HepG2 (cell line): ENCODE data around the gene SYT11. TPM values are rescaled to one million over a fixed set of nuclear protein-coding genes. Genes with fewer than 3 reads are reported as not detected.

Experiments used
- ATAC-seq: fragments of 200-7000 bp; cut with Tn5 transposase; 3 replicates; pipeline ENCODE4 v1.9.1; 2020; ENCODE audit warnings: mild to moderate bottlenecking, moderate library complexity
- BruUV-seq: library from RNA; stranded (reverse); fragments of 400-500 nt; replicated peaks from 2 replicates; lab custom pipeline; 2021; lab: Mats Ljungman, UMichigan
- CTCF ChIA-PET: fragments of 300-600 bp; formaldehyde crosslinking; extraction: SDS; loops from one replicate; lab custom pipeline; 2021; ENCODE audit warnings: low total read pairs, inconsistent platforms, low intra/inter-chr PET ratio; lab: Yijun Ruan, JAX
- POLR2A ChIA-PET: fragments of 350-600 bp; sonication (Branson Sonifier 250); formaldehyde crosslinking; loops from one replicate; lab custom pipeline; 2020; ENCODE audit warnings: antibody characterized with exemption, inconsistent platforms; lab: Yijun Ruan, JAX
- DNase-seq: peaks from one replicate; pipeline ENCODE4 v3.0.0-alpha.2; 2015; ENCODE audit warnings: low spot score
- FAIRE-seq: peaks from 3 replicates; lab custom pipeline; 2011; peaks lifted over from hg19 to GRCh38; lab: Jason Lieb, UNC
- H2AFZ ChIP-seq: one replicate; pipeline ENCODE4 v1.6.1; 2011; ENCODE audit warnings: low read length, inconsistent platforms
- H3K27ac ChIP-seq: fragments of 300-600 bp; 3 replicates; pipeline ENCODE4 v1.8.0; 2011; ENCODE audit warnings: mixed run types, mild to moderate bottlenecking, mixed read lengths, low read length, inconsistent platforms; ENCODE audit not compliant: insufficient read depth; ENCODE audit errors: extremely low read length
- H3K27me3 ChIP-seq, 2 experiments: fragments of 200-600 bp in 1 of 2; 2 replicates in 1 of 2; 3 replicates in 1 of 2; pipeline versions ENCODE4 v1.6.0 to v1.8.0; 2011; ENCODE audit warnings: low read length in 2 of 2, mild to moderate bottlenecking in 2 of 2, moderate library complexity in 2 of 2, inconsistent platforms in 1 of 2; ENCODE audit not compliant: insufficient read depth in 2 of 2, control insufficient read depth in 1 of 2
- H3K36me3 ChIP-seq, 2 experiments: fragments of 200-600 bp in 1 of 2; replicated peaks in 1 of 2; 2 replicates in 1 of 2; 3 replicates in 1 of 2; pipeline versions ENCODE4 v1.5.1 to v1.8.0; 2011; ENCODE audit warnings: low read length in 2 of 2, inconsistent platforms in 1 of 2; ENCODE audit not compliant: insufficient read depth in 2 of 2, control insufficient read depth in 1 of 2
- H3K4me1 ChIP-seq: 2 replicates; pipeline ENCODE4 v1.5.1; 2012; ENCODE audit warnings: low read length, inconsistent platforms; ENCODE audit not compliant: insufficient read depth
- H3K4me2 ChIP-seq: 2 replicates; pipeline ENCODE4 v1.6.0; 2011; ENCODE audit warnings: low read depth, low read length, inconsistent platforms
- H3K4me3 ChIP-seq, 3 experiments: fragments of 200-600 bp in 1 of 3; sonication (generic), shearing (Covaris generic) in 1 of 3; replicated peaks in 1 of 3; 2 replicates each; pipeline ENCODE4 v1.5.1; 2011 to 2016; ENCODE audit warnings: low read length in 3 of 3, inconsistent platforms in 2 of 3, low read depth in 2 of 3, mild to moderate bottlenecking in 2 of 3, control low read depth in 1 of 3, mixed read lengths in 1 of 3; ENCODE audit not compliant: insufficient read depth in 1 of 3
- H3K79me2 ChIP-seq: one replicate; pipeline ENCODE4 v1.6.1; 2011; ENCODE audit warnings: low read length, inconsistent platforms; ENCODE audit not compliant: insufficient read depth
- H3K9ac ChIP-seq: 2 replicates; pipeline ENCODE4 v1.6.0; 2011; ENCODE audit warnings: mild to moderate bottlenecking, low read depth, low read length, inconsistent platforms; ENCODE audit not compliant: insufficient read depth
- H3K9me3 ChIP-seq: 2 replicates; pipeline ENCODE4 v1.5.1; 2012; ENCODE audit warnings: mild to moderate bottlenecking, low read length
- H4K20me1 ChIP-seq: 2 replicates; pipeline ENCODE4 v1.6.0; 2011; ENCODE audit warnings: inconsistent platforms, mild to moderate bottlenecking, low read length, moderate library complexity; ENCODE audit not compliant: insufficient read depth
- CAMTA2 ChIP-seq: sonication (generic); formaldehyde crosslinking; IDR thresholded peaks from 2 replicates; pipeline ENCODE4 v1.4.0; 2020; ENCODE audit warnings: mild to moderate bottlenecking, missing genetic modification reagents, borderline replicate concordance
- CEBPZ ChIP-seq: IDR thresholded peaks from 2 replicates; pipeline ENCODE4 v1.6.1; 2012; ENCODE audit warnings: low read length, improper control_type of control experiment
- EED ChIP-seq: sonication (generic); formaldehyde crosslinking; IDR thresholded peaks from 2 replicates; pipeline ENCODE4 v1.5.0; 2020; ENCODE audit warnings: mild to moderate bottlenecking, missing genetic modification reagents
- GABPB1 ChIP-seq: IDR thresholded peaks from 2 replicates; pipeline ENCODE4 v1.6.1; 2016; ENCODE audit warnings: mild to moderate bottlenecking, missing genetic modification reagents, moderate library complexity, missing compliant biosample characterization
- GRHL1 ChIP-seq: sonication (generic); formaldehyde crosslinking; conservative IDR thresholded peaks from 2 replicates; pipeline ENCODE4 v1.8.0; 2022; ENCODE audit warnings: missing genetic modification reagents
- MAFK ChIP-seq, 2 experiments: IDR thresholded peaks in 1 of 2; conservative IDR thresholded peaks in 1 of 2; 2 replicates each; pipeline ENCODE4 v1.6.1; 2011; ENCODE audit warnings: improper control_type of control experiment in 2 of 2, low read length in 2 of 2
- MAZ ChIP-seq, 2 experiments: sonication (generic) in 1 of 2; formaldehyde crosslinking in 1 of 2; IDR thresholded peaks; 2 replicates each; pipeline versions ENCODE4 v1.5.0 to v1.6.1; 2012 to 2020; ENCODE audit warnings: low read depth in 2 of 2, mild to moderate bottlenecking in 2 of 2, borderline replicate concordance in 1 of 2, improper control_type of control experiment in 1 of 2, low read length in 1 of 2, missing genetic modification reagents in 1 of 2, moderate library complexity in 1 of 2
- REXO4 ChIP-seq: sonication (generic); formaldehyde crosslinking; IDR thresholded peaks from 2 replicates; pipeline ENCODE4 v1.8.0; 2022; ENCODE audit warnings: missing genetic modification reagents, mild to moderate bottlenecking, borderline replicate concordance
- TBX3 ChIP-seq: fragments of 450-650 bp; IDR thresholded peaks from 2 replicates; pipeline ENCODE4 v1.6.1; 2017; ENCODE audit warnings: antibody characterized with exemption, mild to moderate bottlenecking, inconsistent platforms, borderline replicate concordance
- U2AF1 ChIP-seq: fragments of 200-400 bp; formaldehyde crosslinking; optimal IDR thresholded peaks from 2 replicates; pipeline ENCODE3; 2017; ENCODE audit warnings: mild to moderate bottlenecking, low read depth, low read length
- ZBTB20 ChIP-seq: sonication (generic); formaldehyde crosslinking; IDR thresholded peaks from 2 replicates; pipeline ENCODE4 v1.8.1; 2023; ENCODE audit warnings: missing genetic modification reagents, low read depth, mild to moderate bottlenecking, borderline replicate concordance
- ZFP36L2 ChIP-seq: sonication (generic); formaldehyde crosslinking; IDR thresholded peaks from 2 replicates; pipeline ENCODE4 v1.4.0; 2020; ENCODE audit warnings: missing genetic modification reagents
- ZNF513 ChIP-seq: sonication (generic); formaldehyde crosslinking; conservative IDR thresholded peaks from 2 replicates; pipeline ENCODE4 v1.5.0; 2020; ENCODE audit warnings: missing genetic modification reagents
- ZNF616 ChIP-seq: sonication (generic); formaldehyde crosslinking; IDR thresholded peaks from 2 replicates; pipeline ENCODE4 v1.5.0; 2020; ENCODE audit warnings: low read depth, mild to moderate bottlenecking, missing genetic modification reagents
- ZNF749 ChIP-seq: sonication (generic); formaldehyde crosslinking; IDR thresholded peaks from 2 replicates; pipeline ENCODE4 v1.8.0; 2022; ENCODE audit warnings: mild to moderate bottlenecking, missing genetic modification reagents, moderate library complexity, borderline replicate concordance
- WGBS: methylation state at CpG from one replicate; pipeline ENCODE4 v1.1.6; 2017; ENCODE audit warnings: low lambda C conversion rate; 5-methylcytosine and 5-hydroxymethylcytosine counted together
- in situ Hi-C: cut with HindIII; loops from 2 replicates; pipeline ENCODE4 v1.10.0; 2017; ENCODE audit warnings: low pct_unique_long_range_greater_than_20kb; ENCODE audit not compliant: extremely low pct_ligation_motif_present
- intact Hi-C: fragments of 100-400 bp; cut with micrococcal nuclease; formaldehyde crosslinking; loops from one replicate; pipeline ENCODE4 v1.10.0; 2022; ENCODE audit not compliant: unreplicated experiment
- polyA plus RNA-seq, 8 experiments: library from polyadenylated mRNA; depleted of rRNA in 3 of 8; stranded (reverse) in 7 of 8; unstranded in 1 of 8; fragments of >200 nt; fragmentation: Illumina TruSeq in 4 of 8; extraction: Trizol in 4 of 8; gene quantifications; 2 replicates each; pipeline versions ENCODE4 v1.2.1 to v1.2.3, GENCODE V29; 2011 to 2016; ENCODE audit warnings: low read depth in 4 of 8, missing spikeins in 1 of 8, mixed read lengths in 1 of 8; ENCODE audit not compliant: insufficient read depth in 1 of 8
- total RNA-seq, 5 experiments: library from RNA; depleted of rRNA; stranded (reverse); fragments of >200 nt; fragmentation: Illumina TruSeq; extraction: Trizol; gene quantifications; 2 replicates each; pipeline ENCODE4 v1.2.3, GENCODE V29; 2016; ENCODE audit warnings: low read depth in 1 of 5

The SYT11 gene
- total and polyA plus RNA-seq, 2 of the 13 experiments (the other 11 are each of a cell fraction or from before 2014, with no cell fraction given) = 0.22 to 0.59 TPM

- BruUV-seq = no TSS peak
- H3K36me3 ChIP-seq = peaks cover 15 to 73% of the 10 kb centered on the region in 2 experiments
- H3K4me3 ChIP-seq = no peak overlapping the region
- H3K9me3 ChIP-seq = no peaks in the 10 kb centered on the region
- H3K9ac ChIP-seq = no peak overlapping the region
- in situ Hi-C loops = no loop called here
- H3K4me2 ChIP-seq = no peak overlapping the region
- H4K20me1 ChIP-seq = peaks cover 26% of the 10 kb centered on the region; the same call in 1 of the 2 replicates
- no peaks in the 10 kb centered on the region; a peak in 1 of 5 replicates for H3K27me3 ChIP-seq
- WGBS = 93% methylated on average over 5 of the region's 5 CpGs
- H3K4me1 ChIP-seq = peaks cover 43% of the 10 kb centered on the region
- H3K27ac ChIP-seq = no peak overlapping the region
- peaks cover 53% of the 10 kb centered on the region for H3K79me2 ChIP-seq
- ATAC-seq (no peak), FAIRE-seq (no peak), DNase-seq (no peak)
- H2AFZ ChIP-seq = no peak overlapping the region
- ChIA-PET POLR2A (no interaction called here), CTCF (no interaction called here)
- intact Hi-C loops = no loop called here
- TF ChIP-seq CEBPZ (no peak), REXO4 (no peak), ZNF616 (CRISPR knock-in tag) (no peak), ZBTB20 (CRISPR knock-in tag) (no peak), EED (CRISPR knock-in tag) (no peak), ZFP36L2 (no peak), CAMTA2 (CRISPR knock-in tag) (no peak), GABPB1 (no peak), MAFK (conservative IDR thresholded peaks at IDR 0.05 in 1 of 2, IDR thresholded peaks at IDR 0.05 in 1 of 2; ENCODE audit: low read length in 2 of 2) (no peak), U2AF1 (no peak), ZNF513 (CRISPR knock-in tag) (no peak), ZNF749 (no peak), MAZ (IDR thresholded peaks at IDR 0.05; ENCODE audit: borderline replicate concordance, low read depth, low read length) (no peak), MAZ (CRISPR knock-in tag; IDR thresholded peaks at IDR 0.05; ENCODE audit: low read depth) (no peak), GRHL1 (CRISPR knock-in tag) (no peak), TBX3 (no peak)
Observed at GRCh38 chr1:155929057-155929456, 69.7 kb downstream of the SYT11 start.
